ENCODE measurements around the gene EXTL1. TPM values are rescaled to one million over a fixed set of nuclear protein-coding genes. Genes with fewer than 3 reads are reported as not detected.

Gene EXTL1
- total RNA-seq, 1 experiment from 2014 or later = 0.26 TPM

GRCh38 chr1:26031196-26031595 is 9.6 kb downstream of the EXTL1 start:
- Histone ChIP-seq H3F3A (ENCODE audit: low read length, unreplicated experiment) (no peaks in the 10 kb centered on the region), H3K4me3 (ENCODE audit: low read length) (no peak overlapping the region), H3K79me2 (ENCODE audit: low read length) (no peaks in the 10 kb centered on the region), H3K27me3 (ENCODE audit: low read length) (no peaks in the 10 kb centered on the region), H3K4me1 (ENCODE audit: insufficient read depth, low read length) (peaks cover 6% of the 10 kb centered on the region), H3K36me3 (ENCODE audit: low read depth, low read length) (no peaks in the 10 kb centered on the region), H3K27ac (ENCODE audit: low read length) (no peak overlapping the region), H3K9me2 (replicated peaks; ENCODE audit: low read length) (no peaks in the 10 kb centered on the region), H2AFZ (ENCODE audit: low read length) (no peak overlapping the region), H3K4me2 (ENCODE audit: low read length) (no peak overlapping the region), H4K20me1 (ENCODE audit: low read length) (no peaks in the 10 kb centered on the region), H3K9ac (ENCODE audit: low read length) (no peak overlapping the region), H3K9me3 (ENCODE audit: low read length) (no peaks in the 10 kb centered on the region)
- no peak for DNase-seq
- ChIA-PET POLR2A (ENCODE audit: unreplicated experiment) (no interaction called here), CTCF (interaction anchor here (0.6 kb wide), 1 partner anchor 9 kb away, joined by 4 read pairs; the partner anchor contains the start of gene EXTL1)
- no TSS peak for BruUV-seq (replicated peaks)
- TF ChIP-seq CTCF (conservative IDR thresholded peaks at IDR 0.05; ENCODE audit: low read depth, low read length) = no peak
- TF ChIP-seq EZH2 (IDR thresholded peaks at IDR 0.05; ENCODE audit: low read length, unreplicated experiment) = no peak
- no peak for TF ChIP-seq EZH2phosphoT487 (IDR thresholded peaks at IDR 0.05; ENCODE audit: borderline replicate concordance, low read length)
- intact Hi-C loops (cut with micrococcal nuclease) = no loop called here
- ATAC-seq = no peak

- Histone ChIP-seq H3K4me3 (ENCODE audit: low read length) (no peak overlapping the region), H3K4me2 (ENCODE audit: low read length) (no peak overlapping the region), H3K36me3 (ENCODE audit: low read depth, low read length) (no peaks in the 10 kb centered on the region), H3K79me2 (ENCODE audit: low read length) (no peaks in the 10 kb centered on the region), H3K4me1 (ENCODE audit: insufficient read depth, low read length) (peaks cover 12% of the 10 kb centered on the region), H2AFZ (ENCODE audit: low read length) (no peak overlapping the region), H3F3A (ENCODE audit: low read length, unreplicated experiment) (no peaks in the 10 kb centered on the region), H3K27ac (ENCODE audit: low read length) (no peak overlapping the region), H4K20me1 (ENCODE audit: low read length) (no peaks in the 10 kb centered on the region), H3K9ac (ENCODE audit: low read length) (no peak overlapping the region), H3K27me3 (ENCODE audit: low read length) (no peaks in the 10 kb centered on the region), H3K9me2 (replicated peaks; ENCODE audit: low read length) (no peaks in the 10 kb centered on the region), H3K9me3 (ENCODE audit: low read length) (no peaks in the 10 kb centered on the region)
- ChIA-PET CTCF (no interaction called here), POLR2A (ENCODE audit: unreplicated experiment) (no interaction called here)
- ATAC-seq (no peak), DNase-seq (no peak)
- no TSS peak for BruUV-seq (replicated peaks)
- TF ChIP-seq EZH2phosphoT487 (IDR thresholded peaks at IDR 0.05; ENCODE audit: borderline replicate concordance, low read length) = no peak
- no peak for TF ChIP-seq CTCF (conservative IDR thresholded peaks at IDR 0.05; ENCODE audit: low read depth, low read length)
- TF ChIP-seq EZH2 (IDR thresholded peaks at IDR 0.05; ENCODE audit: low read length, unreplicated experiment) = no peak
- intact Hi-C loops (cut with micrococcal nuclease) = no loop called here
These were observed 10.1 kb downstream of the EXTL1 start for GRCh38 chr1:26031611-26032220.

GRCh38 chr1:26032656-26033357 is 11.2 kb downstream of the EXTL1 start:
- Histone ChIP-seq H3K4me2 (ENCODE audit: low read length) (no peak overlapping the region), H3F3A (ENCODE audit: low read length, unreplicated experiment) (no peaks in the 10 kb centered on the region), H2AFZ (ENCODE audit: low read length) (no peak overlapping the region), H3K9me2 (replicated peaks; ENCODE audit: low read length) (no peaks in the 10 kb centered on the region), H3K9me3 (ENCODE audit: low read length) (no peaks in the 10 kb centered on the region), H3K27ac (ENCODE audit: low read length) (no peak overlapping the region), H3K36me3 (ENCODE audit: low read depth, low read length) (no peaks in the 10 kb centered on the region), H3K79me2 (ENCODE audit: low read length) (no peaks in the 10 kb centered on the region), H4K20me1 (ENCODE audit: low read length) (no peaks in the 10 kb centered on the region), H3K4me1 (ENCODE audit: insufficient read depth, low read length) (peaks cover 14% of the 10 kb centered on the region), H3K27me3 (ENCODE audit: low read length) (no peaks in the 10 kb centered on the region), H3K4me3 (ENCODE audit: low read length) (no peak overlapping the region), H3K9ac (ENCODE audit: low read length) (no peak overlapping the region)
- no TSS peak for BruUV-seq (replicated peaks)
- ChIA-PET CTCF (no interaction called here), POLR2A (ENCODE audit: unreplicated experiment) (no interaction called here)
- ATAC-seq (no peak), DNase-seq (no peak)
- no peak for TF ChIP-seq EZH2 (IDR thresholded peaks at IDR 0.05; ENCODE audit: low read length, unreplicated experiment)
- TF ChIP-seq CTCF (conservative IDR thresholded peaks at IDR 0.05; ENCODE audit: low read depth, low read length) = no peak
- no peak for TF ChIP-seq EZH2phosphoT487 (IDR thresholded peaks at IDR 0.05; ENCODE audit: borderline replicate concordance, low read length)
- intact Hi-C loops (cut with micrococcal nuclease) = no loop called here

All from PC-3 (cell line).